ENCODE data around the gene NFKBIB.
"Not testable (repeated sequence)": the region's sequence is repeated elsewhere in the genome, so short reads cannot be mapped to it uniquely, and the experiment has no call there.

Gene NFKBIB

GRCh38 chr19:38875656-38876395, 23.9 kb upstream of the NFKBIB start:
- DNase-seq, result no peak

- no peak for DNase-seq
These were observed 21.8 kb upstream of the NFKBIB start, which contains the start of gene RINL for GRCh38 chr19:38877781-38878574. Gene RINL (minus strand): TSS chr19:38878275. CDS start chr19:38876742, 1,533 bp downstream.

GRCh38 chr19:38878575-38879399, 21.0 kb upstream of the NFKBIB start:
- DNase-seq, result no peak

GRCh38 chr19:38879400-38879751, 20.4 kb upstream of the NFKBIB start:
- DNase-seq, result no peak

- no peak for DNase-seq
These were observed 19.5 kb upstream of the NFKBIB start for GRCh38 chr19:38880076-38880881.

- no peak for DNase-seq
These were observed 18.7 kb upstream of the NFKBIB start for GRCh38 chr19:38880882-38881609.

GRCh38 chr19:38883286-38883685, 16.5 kb upstream of the NFKBIB start:
- no peak for DNase-seq

GRCh38 chr19:38884691-38885090, 15.1 kb upstream of the NFKBIB start:
- DNase-seq, result not testable (repeated sequence)

- DNase-seq, result no peak
These were observed 10.9 kb upstream of the NFKBIB start for GRCh38 chr19:38888876-38889275.

- DNase-seq, result no peak
These were observed 10.0 kb upstream of the NFKBIB start for GRCh38 chr19:38889803-38890202.

- DNase-seq, result no peak
These were observed 9.1 kb upstream of the NFKBIB start for GRCh38 chr19:38890686-38891085.

- no peak for DNase-seq
These were observed 8.0 kb upstream of the NFKBIB start for GRCh38 chr19:38891771-38892170.

- DNase-seq, result no peak
These were observed 6.9 kb upstream of the NFKBIB start for GRCh38 chr19:38892841-38893240.

GRCh38 chr19:38893341-38893771, 6.4 kb upstream of the NFKBIB start:
- no peak for DNase-seq

- no peak for DNase-seq
These were observed 4.8 kb upstream of the NFKBIB start for GRCh38 chr19:38894968-38895367.

- DNase-seq, result no peak
These were observed 852 bp upstream of the NFKBIB start for GRCh38 chr19:38898788-38899446.

GRCh38 chr19:38900202-38900629, 447 bp downstream of the NFKBIB start:
- no peak for DNase-seq

GRCh38 chr19:38900743-38901190, 998 bp downstream of the NFKBIB start:
- peak; percentile 24 for DNase-seq

- DNase-seq, result no peak
These were observed 1.9 kb downstream of the NFKBIB start for GRCh38 chr19:38901683-38902082.

GRCh38 chr19:38904581-38905539, 5.1 kb downstream of the NFKBIB start:
- no peak for DNase-seq

Data from eye (tissue), 1 donor.